IMR-90 (cell line): ENCODE measurements around the gene EMC1. TPM values are rescaled to one million over a fixed set of nuclear protein-coding genes. Genes with fewer than 3 reads are reported as not detected.

Experiments used
- ATAC-seq: fragments of 200-7000 bp; cut with Tn5 transposase; 2 replicates; pipeline ENCODE4 v1.9.1; 2020; ENCODE audit warnings: low read depth, mild to moderate bottlenecking, moderate library complexity
- BruUV-seq: library from RNA; stranded (reverse); fragments of 400-500 nt; replicated peaks from 2 replicates; lab custom pipeline; 2021; lab: Mats Ljungman, UMichigan
- CTCF ChIA-PET: fragments of 300-600 bp; formaldehyde crosslinking; extraction: SDS; loops from one replicate; lab custom pipeline; 2021; ENCODE audit warnings: antibody characterized with exemption; lab: Yijun Ruan, JAX
- POLR2A ChIA-PET: fragments of 300-600 bp; sonication (Branson Sonifier 250); formaldehyde crosslinking; loops from one replicate; lab custom pipeline; 2022; ENCODE audit warnings: antibody characterized with exemption; ENCODE audit not compliant: unreplicated experiment; lab: Charles Lee
- DNase-seq: peaks from one replicate; pipeline ENCODE4 v3.0.0; 2013
- H2AFZ ChIP-seq: replicated peaks from 2 replicates; pipeline ENCODE3; 2013; ENCODE audit warnings: low read length, mild to moderate bottlenecking; ENCODE audit not compliant: poor library complexity
- H2AK5ac ChIP-seq: 2 replicates; pipeline ENCODE4 v1.6.1; 2013; ENCODE audit warnings: low read depth, low read length, inconsistent platforms
- H2AK9ac ChIP-seq: replicated peaks from 2 replicates; pipeline ENCODE3; 2013; ENCODE audit warnings: mild to moderate bottlenecking, low read depth, low read length, moderate library complexity; ENCODE audit not compliant: poor library complexity
- H2BK120ac ChIP-seq: 2 replicates; pipeline ENCODE4 v1.6.1; 2013; ENCODE audit warnings: low read depth, low read length, inconsistent platforms
- H2BK15ac ChIP-seq: 3 replicates; pipeline ENCODE4 v1.6.1; 2013; ENCODE audit warnings: low read depth, low read length, inconsistent platforms
- H2BK20ac ChIP-seq: 2 replicates; pipeline ENCODE4 v1.6.1; 2013; ENCODE audit warnings: low read depth, mild to moderate bottlenecking, inconsistent platforms, low read length, moderate library complexity
- H2BK5ac ChIP-seq: 2 replicates; pipeline ENCODE4 v1.6.1; 2013; ENCODE audit warnings: mild to moderate bottlenecking, low read depth, low read length, inconsistent platforms; ENCODE audit not compliant: poor library complexity, severe bottlenecking
- H3K14ac ChIP-seq: replicated peaks from 2 replicates; pipeline ENCODE4 v1.6.1; 2013; ENCODE audit warnings: low read depth, low read length, inconsistent platforms
- H3K18ac ChIP-seq: 2 replicates; pipeline ENCODE4 v1.6.1; 2013; ENCODE audit warnings: low read depth, low read length, control low read depth
- H3K23ac ChIP-seq: 2 replicates; pipeline ENCODE4 v1.6.1; 2013; ENCODE audit warnings: low read depth, low read length, inconsistent platforms
- H3K27ac ChIP-seq: 2 replicates; pipeline ENCODE4 v1.5.1; 2013; ENCODE audit warnings: mild to moderate bottlenecking, control low read depth, low read length; ENCODE audit not compliant: insufficient read depth
- H3K27me3 ChIP-seq: 2 replicates; pipeline ENCODE4 v1.6.1; 2013; ENCODE audit warnings: low read length; ENCODE audit not compliant: control insufficient read depth, insufficient read depth
- H3K36me3 ChIP-seq: 2 replicates; pipeline ENCODE4 v1.6.1; 2013; ENCODE audit warnings: low read length, mixed read lengths; ENCODE audit not compliant: control insufficient read depth, insufficient read depth
- H3K4ac ChIP-seq: 2 replicates; pipeline ENCODE4 v1.6.1; 2013; ENCODE audit warnings: low read depth, low read length, inconsistent platforms
- H3K4me1 ChIP-seq: 2 replicates; pipeline ENCODE4 v1.6.1; 2013; ENCODE audit warnings: low read length, mixed read lengths; ENCODE audit not compliant: control insufficient read depth, insufficient read depth
- H3K4me2 ChIP-seq: 2 replicates; pipeline ENCODE4 v1.6.1; 2013; ENCODE audit warnings: low read depth, mild to moderate bottlenecking, control low read depth, low read length, moderate library complexity
- H3K4me3 ChIP-seq: 2 replicates; pipeline ENCODE4 v1.5.1; 2013; ENCODE audit warnings: low read depth, mild to moderate bottlenecking, control low read depth, low read length, moderate library complexity; ENCODE audit not compliant: insufficient read depth
- H3K56ac ChIP-seq: 2 replicates; pipeline ENCODE4 v1.6.1; 2013; ENCODE audit warnings: low read length, inconsistent platforms; ENCODE audit not compliant: insufficient read depth; ENCODE audit errors: extremely low read depth
- H3K79me1 ChIP-seq, 2 experiments: 2 replicates each; pipeline ENCODE4 v1.6.1; 2013; ENCODE audit warnings: low read length in 2 of 2, inconsistent platforms in 1 of 2, low read depth in 1 of 2
- H3K9ac ChIP-seq: 2 replicates; pipeline ENCODE4 v1.6.1; 2013; ENCODE audit warnings: low read depth, low read length, control low read depth
- H3K9me1 ChIP-seq: 2 replicates; pipeline ENCODE4 v1.6.1; 2013; ENCODE audit warnings: low read length, inconsistent platforms; ENCODE audit not compliant: insufficient read depth
- H3K9me3 ChIP-seq: 2 replicates; pipeline ENCODE4 v1.6.1; 2013; ENCODE audit warnings: low read length; ENCODE audit not compliant: control insufficient read depth, insufficient read depth
- H4K20me1 ChIP-seq: 2 replicates; pipeline ENCODE4 v1.6.1; 2013; ENCODE audit warnings: low read length, inconsistent platforms; ENCODE audit not compliant: insufficient read depth
- H4K5ac ChIP-seq: 2 replicates; pipeline ENCODE4 v1.6.1; 2013; ENCODE audit warnings: mild to moderate bottlenecking, low read depth, low read length, control low read depth
- H4K8ac ChIP-seq, 2 experiments: 2 replicates each; pipeline ENCODE4 v1.6.1; 2013; ENCODE audit warnings: low read depth in 2 of 2, low read length in 2 of 2, control low read depth in 1 of 2, inconsistent platforms in 1 of 2
- H4K91ac ChIP-seq: 2 replicates; pipeline ENCODE4 v1.6.1; 2013; ENCODE audit warnings: low read depth, low read length, inconsistent platforms; ENCODE audit not compliant: insufficient read depth
- BHLHE40 ChIP-seq: fragments of 150-350 bp; IDR thresholded peaks from 2 replicates; pipeline ENCODE4 v1.6.1; 2016; ENCODE audit warnings: mild to moderate bottlenecking, low read depth, low read length
- CEBPB ChIP-seq: IDR thresholded peaks from 2 replicates; pipeline ENCODE4 v1.6.1; 2012; ENCODE audit warnings: low read depth, low read length, improper control_type of control experiment
- CHD1 ChIP-seq: IDR thresholded peaks from 2 replicates; pipeline ENCODE4 v1.6.1; 2012; ENCODE audit warnings: low read depth, low read length, improper control_type of control experiment
- CTCF ChIP-seq: conservative IDR thresholded peaks from 2 replicates; pipeline ENCODE4 v1.5.1; 2012; ENCODE audit warnings: mild to moderate bottlenecking, low read depth, low read length, improper control_type of control experiment
- FOS ChIP-seq: fragments of 150-350 bp; IDR thresholded peaks from 2 replicates; pipeline ENCODE4 v1.6.1; 2016; ENCODE audit warnings: low read depth, low read length
- MAFK ChIP-seq: IDR thresholded peaks from 2 replicates; pipeline ENCODE4 v1.6.1; 2012; ENCODE audit warnings: low read depth, low read length, improper control_type of control experiment
- MAZ ChIP-seq: IDR thresholded peaks from 2 replicates; pipeline ENCODE4 v1.6.1; 2012; ENCODE audit warnings: low read depth, mild to moderate bottlenecking, low read length, improper control_type of control experiment, moderate library complexity, borderline replicate concordance
- MXI1 ChIP-seq: IDR thresholded peaks from 2 replicates; pipeline ENCODE4 v1.6.1; 2012; ENCODE audit warnings: low read depth, mild to moderate bottlenecking, low read length, moderate library complexity, borderline replicate concordance
- POLR2A ChIP-seq: IDR thresholded peaks from 2 replicates; pipeline ENCODE4 v1.6.1; 2012; ENCODE audit warnings: mild to moderate bottlenecking, low read depth, low read length
- RAD21 ChIP-seq: IDR thresholded peaks from 2 replicates; pipeline ENCODE4 v1.6.1; 2012; ENCODE audit warnings: low read length, improper control_type of control experiment
- RCOR1 ChIP-seq: IDR thresholded peaks from 2 replicates; pipeline ENCODE4 v1.6.1; 2012; ENCODE audit warnings: mild to moderate bottlenecking, low read length, improper control_type of control experiment; ENCODE audit not compliant: insufficient replicate concordance
- RFX5 ChIP-seq: IDR thresholded peaks from 2 replicates; pipeline ENCODE4 v1.8.0; 2012; ENCODE audit warnings: low read depth, mild to moderate bottlenecking, low read length, moderate library complexity
- SMC3 ChIP-seq: fragments of 150-350 bp; IDR thresholded peaks from 2 replicates; pipeline ENCODE4 v1.6.1; 2016; ENCODE audit warnings: low read depth, mild to moderate bottlenecking, antibody characterized with exemption, low read length, moderate library complexity
- USF2 ChIP-seq: fragments of 150-350 bp; IDR thresholded peaks from 2 replicates; pipeline ENCODE4 v1.6.1; 2017; ENCODE audit warnings: mild to moderate bottlenecking, antibody characterized with exemption, low read length, low read depth
- WGBS, 2 experiments: methylation state at CpG; one replicate each; pipeline versions ENCODE4 v1.1.5 to v1.1.7; 2013; ENCODE audit warnings: missing lambda C conversion rate in 2 of 2; ENCODE audit not compliant: insufficient read length in 1 of 2; ENCODE audit errors: extremely low coverage in 2 of 2; 5-methylcytosine and 5-hydroxymethylcytosine counted together
- dilution Hi-C: fragments of 300-500 bp; cut with HindIII; formaldehyde crosslinking; loops from one replicate; pipeline ENCODE4 v1.14.3; 2018; ENCODE audit warnings: low sequenced_read_pairs; ENCODE audit not compliant: unreplicated experiment
- in situ Hi-C: fragments of 300-500 bp; cut with MboI; formaldehyde crosslinking; loops from 3 replicates; pipeline ENCODE4 v1.14.3; 2019; ENCODE audit warnings: low sequenced_read_pairs, inconsistent platforms, mixed read lengths
- intact Hi-C: fragments of 100-400 bp; cut with micrococcal nuclease; formaldehyde crosslinking; loops from 2 replicates; pipeline ENCODE4 v1.10.0; 2022
- polyA plus RNA-seq, 3 experiments: library from polyadenylated mRNA; depleted of rRNA; stranded (reverse); fragments of >200 nt; gene quantifications; 2 replicates each; pipeline ENCODE4 v1.2.3, GENCODE V29; 2012; ENCODE audit warnings: low replicate concordance in 1 of 3
- total RNA-seq: library from RNA; depleted of rRNA; stranded (reverse); fragments of >200 nt; gene quantifications from 2 replicates; pipeline ENCODE4 v1.2.3, GENCODE V29; 2012

The EMC1 gene
- total and polyA plus RNA-seq, 2 of the 4 experiments (the other 2 are of a cell fraction), result 65.4 to 114 TPM

- no peak overlapping the region for H2BK20ac ChIP-seq
- H2BK120ac ChIP-seq, result peak overlapping the region; percentile 20; the same call in 1 of the 2 replicates
- H2AK5ac ChIP-seq, result peak overlapping the region; percentile 71
- peak overlapping the region; percentile 37; the same call in 1 of the 3 replicates for H2BK15ac ChIP-seq
- ChIA-PET CTCF (interaction anchor here (0.6 to 0.9 kb wide), 2 partner anchors 13 to 31 kb away, joined by 3 read pairs; no protein-coding TSS in a partner anchor), POLR2A (no interaction called here)
- peak overlapping the region; percentile 92 for H2AK9ac ChIP-seq
- H3K56ac ChIP-seq, result peak overlapping the region; percentile 92
- H3K79me1 ChIP-seq, result peaks cover 13 to 41% of the 10 kb centered on the region in 2 experiments; a peak in 3 of 4 replicates
- H3K18ac ChIP-seq, result no peak overlapping the region
- peak overlapping the region; percentile 88 to 95 for H4K8ac ChIP-seq
- H3K9me1 ChIP-seq, result no peaks in the 10 kb centered on the region; the same call in 1 of the 2 replicates
- H3K23ac ChIP-seq, result peak overlapping the region; percentile 93
- peak overlapping the region; percentile 40 for H4K5ac ChIP-seq
- H3K4ac ChIP-seq, result peak overlapping the region; percentile 66
- H3K14ac ChIP-seq, result peak overlapping the region; percentile 85
- H2BK5ac ChIP-seq, result peak overlapping the region; percentile 61
- in situ Hi-C loops, result no loop called here
- H3K9ac ChIP-seq, result peak overlapping the region; percentile 86
- peaks cover 4% of the 10 kb centered on the region for H3K4me1 ChIP-seq
- H4K20me1 ChIP-seq, result peaks cover 38% of the 10 kb centered on the region
- intact Hi-C loops, result no loop called here
- peak overlapping the region; percentile 74 for H3K4me3 ChIP-seq
- H3K4me2 ChIP-seq, result peak overlapping the region; percentile 93
- H4K91ac ChIP-seq, result peak overlapping the region; percentile 56
- no TSS peak for BruUV-seq
- WGBS, 2 experiments, result 61% methylated on average over 3 of the region's 12 CpGs; no CpG with 5 or more reads in 1 of the 2 experiments
- peaks cover 4% of the 10 kb centered on the region for H3K36me3 ChIP-seq
- H2AFZ ChIP-seq, result peak overlapping the region; percentile 96
- no peaks in the 10 kb centered on the region for H3K9me3 ChIP-seq
- dilution Hi-C loops, result no loop called here
- no peak for ATAC-seq
- H3K27ac ChIP-seq, result peak overlapping the region; percentile 78
- DNase-seq, result peak; percentile 36
- no peaks in the 10 kb centered on the region for H3K27me3 ChIP-seq
- TF ChIP-seq CHD1, result no peak
- TF ChIP-seq CTCF, result no peak
- TF ChIP-seq RCOR1, result no peak
- TF ChIP-seq BHLHE40, result no peak
- TF ChIP-seq RFX5, result no peak
- no peak for TF ChIP-seq MAZ
- TF ChIP-seq RAD21, result no peak
- TF ChIP-seq SMC3, result no peak
- TF ChIP-seq FOS, result no peak
- no peak for TF ChIP-seq MAFK
- TF ChIP-seq USF2, result no peak
- no peak for TF ChIP-seq CEBPB
- no peak for TF ChIP-seq MXI1
- TF ChIP-seq POLR2A, result no peak
Observed at GRCh38 chr1:19210772-19211549, 40.4 kb downstream of the EMC1 start.
